ENCODE results near the gene ALPI.
"Not testable (repeated sequence)": the region's sequence is repeated elsewhere in the genome, so short reads cannot be mapped to it uniquely, and the experiment has no call there.

ALPI gene

GRCh38 chr2:232455426-232456255, at the start of gene ALPI:
ALPI (plus strand) TSS chr2:232456153; CDS start chr2:232456200, 47 bp downstream.
- in situ Hi-C loops (cut with MboI; ENCODE audit: low sequenced_read_pairs), result no loop called here

GRCh38 chr2:232406556-232407310, 49.2 kb upstream of the ALPI start, which contains the start of gene ALPG:
ALPG (plus strand) TSS chr2:232406844; CDS start chr2:232406895, 51 bp downstream.
- in situ Hi-C loops (cut with MboI; ENCODE audit: low sequenced_read_pairs), result no loop called here

- in situ Hi-C loops (cut with MboI; ENCODE audit: low sequenced_read_pairs), result not testable (repeated sequence)
Measured at GRCh38 chr2:232407428-232408150, 48.4 kb upstream of the ALPI start.

GRCh38 chr2:232408269-232408668, 47.7 kb upstream of the ALPI start:
- in situ Hi-C loops (cut with MboI; ENCODE audit: low sequenced_read_pairs), result not testable (repeated sequence)

GRCh38 chr2:232409617-232410016, 46.3 kb upstream of the ALPI start:
- in situ Hi-C loops (cut with MboI; ENCODE audit: low sequenced_read_pairs), result not testable (repeated sequence)

GRCh38 chr2:232410238-232410900, 45.6 kb upstream of the ALPI start:
- in situ Hi-C loops (cut with MboI; ENCODE audit: low sequenced_read_pairs), result no loop called here

- in situ Hi-C loops (cut with MboI; ENCODE audit: low sequenced_read_pairs), result no loop called here
Measured at GRCh38 chr2:232411901-232412629, 43.9 kb upstream of the ALPI start.

- in situ Hi-C loops (cut with MboI; ENCODE audit: low sequenced_read_pairs), result no loop called here
Measured at GRCh38 chr2:232412986-232413385, 43.0 kb upstream of the ALPI start.

GRCh38 chr2:232415138-232415690, 40.7 kb upstream of the ALPI start:
- in situ Hi-C loops (cut with MboI; ENCODE audit: low sequenced_read_pairs), result no loop called here

- in situ Hi-C loops (cut with MboI; ENCODE audit: low sequenced_read_pairs), result no loop called here
Measured at GRCh38 chr2:232415736-232416520, 40.0 kb upstream of the ALPI start.

- in situ Hi-C loops (cut with MboI; ENCODE audit: low sequenced_read_pairs), result no loop called here
Measured at GRCh38 chr2:232416521-232417470, 39.2 kb upstream of the ALPI start.

GRCh38 chr2:232417489-232417888, 38.5 kb upstream of the ALPI start:
- in situ Hi-C loops (cut with MboI; ENCODE audit: low sequenced_read_pairs), result no loop called here

- in situ Hi-C loops (cut with MboI; ENCODE audit: low sequenced_read_pairs), result no loop called here
Measured at GRCh38 chr2:232418056-232418455, 37.9 kb upstream of the ALPI start.

- in situ Hi-C loops (cut with MboI; ENCODE audit: low sequenced_read_pairs), result no loop called here
Measured at GRCh38 chr2:232418466-232419244, 37.3 kb upstream of the ALPI start.

GRCh38 chr2:232419245-232420072, 36.5 kb upstream of the ALPI start:
- in situ Hi-C loops (cut with MboI; ENCODE audit: low sequenced_read_pairs), result no loop called here

GRCh38 chr2:232420073-232420454, 35.9 kb upstream of the ALPI start:
- in situ Hi-C loops (cut with MboI; ENCODE audit: low sequenced_read_pairs), result no loop called here
